GM11168 (cell line): ENCODE results near the gene SEC22C.
"Not testable (repeated sequence)": the region's sequence is repeated elsewhere in the genome, so short reads cannot be mapped to it uniquely, and the experiment has no call there.

Source experiments
- in situ Hi-C: fragments of 300-500 bp; cut with MboI; formaldehyde crosslinking; loops from one replicate; pipeline ENCODE4 v1.12.0; 2022; ENCODE audit warnings: low sequenced_read_pairs; ENCODE audit not compliant: unreplicated experiment

The SEC22C gene, protein sequence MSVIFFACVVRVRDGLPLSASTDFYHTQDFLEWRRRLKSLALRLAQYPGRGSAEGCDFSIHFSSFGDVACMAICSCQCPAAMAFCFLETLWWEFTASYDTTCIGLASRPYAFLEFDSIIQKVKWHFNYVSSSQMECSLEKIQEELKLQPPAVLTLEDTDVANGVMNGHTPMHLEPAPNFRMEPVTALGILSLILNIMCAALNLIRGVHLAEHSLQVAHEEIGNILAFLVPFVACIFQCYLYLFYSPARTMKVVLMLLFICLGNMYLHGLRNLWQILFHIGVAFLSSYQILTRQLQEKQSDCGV

DNA sequence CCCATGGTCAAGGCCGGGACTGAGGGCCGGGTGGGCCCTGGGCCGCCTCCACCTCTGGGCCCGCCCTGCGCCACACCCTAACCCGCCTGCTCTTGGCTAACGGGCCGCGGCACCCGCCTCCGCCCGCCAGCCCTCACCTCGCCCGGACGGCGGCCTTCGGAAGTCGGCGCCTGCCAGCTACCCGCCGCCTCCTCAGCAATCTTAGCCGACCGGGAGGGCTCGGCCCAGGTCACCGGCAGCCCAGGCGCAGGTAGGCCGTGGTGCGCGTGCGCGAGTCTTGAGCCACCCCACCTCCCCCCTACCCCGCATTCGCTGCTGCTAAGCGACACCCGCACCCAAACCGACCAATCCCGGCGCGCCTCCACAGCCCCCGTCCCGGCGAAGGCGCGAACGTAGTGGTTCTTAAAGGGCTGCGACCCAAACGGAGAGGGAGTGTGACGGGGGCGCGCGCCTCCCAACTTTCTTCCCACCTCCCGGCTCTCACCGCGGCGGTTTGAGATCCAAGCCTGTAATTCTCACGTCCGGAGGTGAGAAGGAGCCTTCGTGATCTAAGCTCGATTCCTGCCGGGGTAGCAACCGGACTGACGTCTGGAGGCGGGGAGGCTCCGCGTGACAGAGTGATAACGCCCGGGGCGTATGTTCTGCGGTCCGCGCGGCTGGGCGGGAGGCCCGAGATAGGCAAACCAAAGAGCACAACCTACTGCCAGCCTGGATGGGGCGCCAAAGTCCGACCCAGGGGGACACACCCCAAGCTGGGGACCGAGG lies at the start of gene SEC22C:
Gene SEC22C, minus strand, starts transcription at position 259 of the 765 bp plus-strand sequence. CDS start 12,921 bp downstream, outside the sequence.
- in situ Hi-C loops = no loop called here

DNA sequence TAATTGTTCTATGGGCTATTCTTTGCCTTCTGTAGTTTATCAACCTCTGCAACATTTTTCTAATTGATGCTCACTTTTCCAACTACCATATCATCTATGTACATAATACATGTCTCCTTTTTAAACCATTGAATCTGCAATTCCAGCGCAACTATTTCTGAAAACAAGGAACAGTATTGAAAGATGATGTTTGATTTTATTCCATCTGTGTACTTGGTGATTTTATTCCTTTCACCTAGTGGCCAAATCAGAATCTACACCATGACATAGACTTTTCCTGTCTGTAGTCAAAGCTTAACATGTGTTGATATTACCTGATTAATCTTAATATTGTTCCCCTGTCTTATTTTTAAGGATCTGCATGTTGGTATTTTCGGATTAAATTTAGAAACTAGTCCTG lies 31.7 kb upstream of the SEC22C start:
- in situ Hi-C loops = no loop called here

DNA sequence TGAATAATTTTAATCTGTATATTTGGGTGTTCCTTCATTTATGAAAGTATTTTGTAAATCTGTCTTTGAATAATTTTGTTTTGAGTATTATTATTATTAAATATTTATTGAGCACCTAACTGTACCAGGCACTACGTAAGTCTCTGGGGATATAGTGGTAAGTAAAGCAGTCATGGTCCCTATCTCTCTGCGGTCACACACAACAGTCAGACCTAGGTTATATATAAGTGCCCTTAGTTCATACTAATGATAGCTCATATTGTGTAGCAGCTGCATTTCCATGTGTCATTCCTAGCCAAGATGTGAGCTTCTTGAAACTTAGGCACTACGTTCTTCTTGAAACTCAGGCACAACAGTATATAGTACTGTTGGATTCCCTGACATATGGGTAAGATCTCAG lies 31.2 kb upstream of the SEC22C start:
- in situ Hi-C loops = no loop called here

DNA sequence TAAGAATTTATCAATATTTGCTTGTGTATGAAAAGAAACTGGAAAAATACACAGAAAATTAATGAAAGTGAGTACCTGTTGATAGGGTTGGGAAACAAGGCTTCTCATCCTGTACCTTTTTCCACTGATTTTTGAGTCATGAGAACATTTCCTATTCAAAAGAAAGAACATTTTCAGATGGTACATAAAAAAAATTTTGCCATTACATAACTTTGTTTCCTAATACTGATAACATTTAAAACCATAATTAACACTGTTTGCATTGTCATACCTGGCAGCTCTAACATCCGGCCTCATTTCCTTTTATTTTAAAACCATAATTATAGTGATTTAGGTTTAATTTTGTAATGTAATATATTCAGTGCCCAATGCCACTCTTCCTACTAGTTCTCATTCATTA lies 30.4 kb upstream of the SEC22C start:
- in situ Hi-C loops = no loop called here

DNA sequence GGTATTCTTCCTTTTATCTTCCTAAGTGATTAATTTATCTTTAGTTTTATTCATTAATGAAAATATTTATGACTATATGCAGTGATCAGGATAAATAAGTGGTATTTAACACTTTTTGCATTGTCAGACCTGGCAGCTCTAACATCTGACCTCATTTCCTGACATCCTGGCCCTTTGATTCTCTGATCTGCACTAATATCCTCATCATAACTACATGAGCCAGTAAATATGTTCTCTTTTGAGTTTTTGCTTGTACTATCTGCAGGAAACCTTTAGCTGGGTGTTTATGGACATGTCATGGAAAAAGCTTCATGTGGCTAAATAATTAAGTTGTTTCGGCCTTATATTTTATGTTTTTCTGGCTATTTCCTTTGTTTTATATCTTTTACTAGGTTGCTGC lies 29.2 kb upstream of the SEC22C start:
- in situ Hi-C loops = no loop called here

DNA sequence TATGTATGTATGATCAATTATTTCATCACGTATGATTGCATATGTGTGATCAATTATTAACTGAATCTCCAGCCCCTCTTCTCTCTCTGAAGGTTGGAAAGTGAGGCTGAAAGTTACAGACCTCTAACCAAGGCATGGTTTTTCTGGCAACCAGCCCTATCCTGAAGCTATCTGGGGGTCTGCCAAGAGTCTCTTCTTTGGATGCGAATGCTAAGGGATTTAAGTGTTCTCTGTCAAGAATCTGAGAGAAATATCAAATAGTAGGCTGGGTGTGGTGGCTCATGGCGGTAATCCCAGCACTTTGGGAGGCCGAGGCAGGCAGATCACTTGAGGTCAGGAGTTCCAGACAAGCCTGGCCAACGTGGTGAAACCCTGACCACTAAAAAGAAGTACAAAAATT lies 26.8 kb upstream of the SEC22C start:
- in situ Hi-C loops = no loop called here

DNA sequence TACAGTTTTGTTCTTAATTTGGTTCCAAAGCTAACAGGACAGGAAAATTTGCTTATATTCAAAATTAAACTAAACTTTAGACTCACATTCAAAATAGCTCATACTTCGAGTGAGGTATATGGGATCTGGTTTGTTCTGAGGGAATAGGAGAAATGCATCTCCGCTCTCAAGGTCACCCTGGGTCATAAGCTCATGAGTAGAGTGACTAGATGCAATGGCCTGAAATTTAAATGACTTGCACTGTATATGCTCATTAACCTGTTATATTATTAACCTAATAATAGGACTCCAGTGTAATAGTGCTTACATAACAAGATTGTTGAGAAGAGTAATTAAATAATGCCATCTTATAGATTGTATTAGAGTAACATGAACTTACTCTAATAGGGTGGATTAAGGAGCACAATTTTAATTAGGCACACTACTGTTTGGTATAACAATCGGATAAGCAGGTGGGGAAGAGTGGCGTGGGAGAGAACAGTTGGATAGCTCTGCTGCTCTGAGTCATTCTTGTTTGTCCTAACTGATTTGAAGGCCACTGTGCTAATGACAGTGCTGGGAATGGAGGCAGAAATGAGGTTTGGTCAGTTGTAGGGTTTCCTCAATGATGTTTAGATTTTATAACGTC lies 23.9 kb upstream of the SEC22C start:
- in situ Hi-C loops = no loop called here

DNA sequence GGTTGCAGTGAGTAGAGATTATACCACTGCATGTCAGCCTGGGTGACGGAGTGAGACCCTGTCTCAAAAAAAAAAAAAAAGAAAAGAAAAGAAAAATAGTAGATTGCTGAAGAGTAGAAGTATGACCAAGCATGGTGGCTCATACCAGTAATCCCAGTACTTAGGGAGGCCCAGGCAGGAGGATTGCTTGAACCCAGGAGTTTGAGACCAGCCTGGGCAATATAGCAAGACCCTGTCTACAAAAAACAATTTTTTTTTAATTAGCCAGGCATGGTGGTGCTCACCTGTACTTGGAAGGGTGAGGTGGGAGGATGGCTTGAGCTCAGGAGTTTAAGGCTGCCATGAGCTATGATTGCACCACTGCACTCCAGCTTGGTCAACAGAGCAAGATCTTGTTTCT lies 21.2 kb upstream of the SEC22C start:
- in situ Hi-C loops = no loop called here

DNA sequence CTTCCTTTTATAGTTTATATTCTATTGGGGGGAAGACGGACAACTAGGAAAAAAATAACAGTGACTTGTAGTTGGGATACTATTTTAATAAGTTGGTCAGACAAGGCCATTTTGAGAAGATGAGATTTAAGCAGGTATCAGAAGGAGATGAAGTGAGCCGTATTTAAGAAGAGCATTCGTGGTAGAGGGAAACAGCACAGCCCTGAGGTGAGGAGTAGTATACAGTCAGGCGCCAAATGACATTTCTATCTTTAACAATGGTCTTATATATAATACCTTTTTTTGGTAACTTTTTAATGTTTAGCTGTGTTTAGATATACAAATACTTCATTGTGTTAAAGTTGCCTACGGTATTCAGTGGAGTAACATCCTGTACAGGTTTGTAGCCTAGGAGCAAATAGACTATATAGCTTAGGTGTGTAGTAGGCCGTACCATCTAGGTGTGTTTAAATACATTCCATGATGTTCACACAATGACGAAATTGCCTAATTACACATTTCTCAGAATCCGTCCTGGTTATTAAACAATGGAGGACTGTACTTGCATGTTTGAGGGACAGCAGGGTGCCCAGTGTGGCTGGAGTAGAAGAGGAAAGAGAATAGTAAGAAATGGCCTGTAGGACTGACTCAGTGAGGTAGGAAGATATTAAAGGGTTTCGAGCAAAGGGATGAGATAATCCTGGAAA lies 20.3 kb upstream of the SEC22C start:
- in situ Hi-C loops = no loop called here

DNA sequence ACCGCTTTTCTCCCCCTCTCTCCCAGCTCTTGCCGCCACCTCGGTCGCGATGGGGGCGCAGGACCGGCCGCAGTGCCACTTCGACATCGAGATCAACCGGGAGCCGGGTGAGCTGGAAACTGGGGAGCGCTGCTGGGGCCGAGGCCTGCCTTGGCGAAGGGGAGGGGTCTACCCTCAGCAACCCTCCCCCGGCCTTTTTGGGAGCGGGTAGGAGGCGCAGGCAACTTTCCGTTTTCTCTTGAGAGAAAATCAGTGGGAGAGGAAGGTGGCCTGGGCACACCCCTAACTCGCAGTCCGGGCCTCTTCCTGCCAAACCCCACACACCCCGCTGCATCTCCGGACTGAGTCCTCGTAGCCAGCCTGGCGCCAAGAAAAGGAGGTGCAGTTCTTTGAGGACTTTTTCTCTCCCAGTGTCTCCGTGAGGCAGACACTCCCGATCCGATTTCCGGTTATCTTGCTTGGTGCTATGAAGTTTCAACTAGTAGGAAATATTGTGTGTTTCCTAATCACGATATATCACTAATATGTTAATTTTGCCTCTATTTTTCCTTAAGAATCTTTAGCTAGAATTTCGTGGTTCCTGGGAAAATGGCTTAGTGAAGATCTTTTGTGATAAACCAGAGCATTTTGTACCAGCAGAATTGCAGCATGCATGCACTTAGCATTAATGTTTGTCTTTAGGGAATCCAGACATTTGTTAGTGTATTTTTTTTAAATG lies 19.4 kb upstream of the SEC22C start:
- in situ Hi-C loops = no loop called here

DNA sequence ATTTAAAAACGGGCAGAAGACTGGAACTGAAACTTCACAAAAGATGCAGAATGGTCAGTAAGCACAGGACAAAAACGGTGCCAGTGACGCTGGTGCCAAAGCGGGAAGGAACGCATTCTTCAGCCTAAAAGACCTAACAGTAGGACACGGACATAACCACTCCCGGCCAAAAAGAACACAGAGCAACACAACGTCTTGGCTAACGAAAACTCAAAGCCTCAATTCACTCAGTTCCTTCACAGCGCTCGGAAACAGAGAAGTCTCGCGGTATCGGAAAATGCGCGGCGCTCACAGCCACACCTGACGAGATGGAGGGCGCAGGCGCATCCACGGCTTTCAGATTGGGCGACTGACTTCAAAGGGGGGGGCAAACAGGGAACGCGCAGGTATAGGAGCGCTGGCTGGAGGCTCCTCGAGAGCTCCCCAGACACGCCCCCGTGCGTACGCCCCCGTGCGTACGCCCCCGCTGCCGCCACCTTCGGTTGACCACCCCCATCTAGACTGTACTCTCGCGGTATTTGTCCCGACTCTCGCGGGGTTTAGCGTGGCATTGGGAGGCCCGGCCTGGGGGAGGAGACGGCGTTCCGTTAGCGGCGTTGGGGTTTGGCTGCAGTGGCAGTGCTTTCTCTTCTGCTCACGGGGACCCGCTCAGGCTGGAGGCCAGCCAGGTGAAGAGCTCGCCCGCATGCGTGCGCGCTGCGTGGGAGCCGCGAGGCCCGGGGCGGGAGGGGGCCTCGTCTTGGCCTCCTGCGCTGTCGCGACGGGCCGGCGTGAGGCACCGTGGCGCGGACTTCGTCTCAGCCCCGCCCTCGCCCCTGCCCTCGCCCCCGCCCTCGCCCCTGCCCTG lies 18.6 kb upstream of the SEC22C start, which contains the start of gene NKTR:
Gene NKTR, plus strand, starts transcription at position 576 of the 847 bp plus-strand sequence. CDS start 321 bp downstream, outside the sequence.
- in situ Hi-C loops = no loop called here

DNA sequence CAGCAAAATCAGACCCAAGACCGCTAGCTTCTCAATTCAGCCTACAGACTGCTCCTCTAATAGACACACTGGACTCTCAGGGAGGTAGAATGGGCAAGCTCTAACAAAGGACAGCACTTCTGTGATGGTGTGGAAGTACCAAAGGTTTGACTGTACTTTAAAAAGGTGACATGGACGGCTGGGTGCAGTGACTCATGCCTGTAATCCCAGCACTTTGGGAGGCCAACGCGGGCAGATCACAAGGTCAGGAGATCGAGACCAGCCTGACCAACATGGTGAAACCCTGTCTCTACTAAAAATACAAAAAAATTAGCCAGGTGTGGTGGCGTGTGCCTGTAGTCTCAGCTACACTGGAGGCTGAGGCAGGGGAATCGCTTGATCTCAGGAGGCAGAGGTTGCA lies 15.3 kb upstream of the SEC22C start:
- in situ Hi-C loops = not testable (repeated sequence)

DNA sequence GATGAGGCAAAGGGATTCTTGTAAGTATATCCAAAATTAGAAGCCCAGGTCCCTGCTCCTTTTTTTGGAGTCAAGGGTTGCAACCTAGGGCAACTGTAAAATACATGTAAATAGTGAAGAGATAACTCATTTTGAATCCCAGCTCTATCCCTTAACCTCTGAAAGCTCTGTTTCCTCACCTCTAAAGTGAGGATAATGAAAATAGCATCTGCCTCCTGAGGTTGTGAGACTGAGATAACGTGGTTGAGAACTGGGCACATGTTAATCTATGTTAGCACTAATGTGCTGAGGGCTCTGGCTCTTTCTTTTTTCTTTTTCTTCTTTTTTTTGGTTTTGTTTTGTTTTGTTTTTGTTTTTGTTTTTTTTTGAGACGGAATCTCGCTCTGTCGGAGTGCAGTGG lies 13.9 kb upstream of the SEC22C start:
- in situ Hi-C loops = no loop called here

DNA sequence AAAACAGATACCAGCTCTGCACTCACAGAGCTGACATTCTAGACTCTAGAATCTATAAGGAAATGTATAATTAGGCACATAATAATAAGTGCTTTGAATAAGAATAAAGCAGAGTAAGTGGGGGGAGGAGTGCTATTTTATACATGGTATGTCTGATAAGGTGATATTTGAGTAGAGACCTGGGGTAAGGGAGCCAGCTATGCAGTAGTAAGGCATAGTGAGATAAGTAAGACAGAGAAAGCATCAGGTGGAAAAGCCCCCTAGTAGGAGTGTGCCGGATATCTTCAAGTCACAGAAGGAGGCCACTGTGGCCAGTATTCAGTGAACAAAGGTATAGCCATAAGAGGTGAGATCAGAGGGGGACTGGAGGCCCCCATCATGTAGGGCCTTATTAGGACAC lies 11.9 kb upstream of the SEC22C start:
- in situ Hi-C loops = no loop called here

DNA sequence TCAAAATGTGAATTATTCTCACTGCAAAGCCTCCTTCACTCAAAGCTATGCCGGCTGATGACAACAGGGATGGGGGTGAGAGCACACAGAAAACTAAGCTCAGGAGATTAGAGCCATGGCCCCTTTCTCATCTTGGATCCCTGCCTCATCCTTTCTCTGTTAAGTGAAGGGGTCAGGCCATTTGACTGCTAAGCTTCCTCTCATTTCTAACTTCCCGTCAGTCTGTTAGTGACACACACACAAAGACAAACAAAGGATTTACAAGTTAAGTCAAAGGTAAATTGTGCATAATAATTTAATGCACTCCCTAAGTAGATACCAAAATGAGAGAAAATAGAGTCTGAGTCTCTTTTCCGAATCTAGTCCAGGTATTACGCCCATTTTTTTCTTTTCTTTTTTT lies 10.0 kb upstream of the SEC22C start:
- in situ Hi-C loops = no loop called here

DNA sequence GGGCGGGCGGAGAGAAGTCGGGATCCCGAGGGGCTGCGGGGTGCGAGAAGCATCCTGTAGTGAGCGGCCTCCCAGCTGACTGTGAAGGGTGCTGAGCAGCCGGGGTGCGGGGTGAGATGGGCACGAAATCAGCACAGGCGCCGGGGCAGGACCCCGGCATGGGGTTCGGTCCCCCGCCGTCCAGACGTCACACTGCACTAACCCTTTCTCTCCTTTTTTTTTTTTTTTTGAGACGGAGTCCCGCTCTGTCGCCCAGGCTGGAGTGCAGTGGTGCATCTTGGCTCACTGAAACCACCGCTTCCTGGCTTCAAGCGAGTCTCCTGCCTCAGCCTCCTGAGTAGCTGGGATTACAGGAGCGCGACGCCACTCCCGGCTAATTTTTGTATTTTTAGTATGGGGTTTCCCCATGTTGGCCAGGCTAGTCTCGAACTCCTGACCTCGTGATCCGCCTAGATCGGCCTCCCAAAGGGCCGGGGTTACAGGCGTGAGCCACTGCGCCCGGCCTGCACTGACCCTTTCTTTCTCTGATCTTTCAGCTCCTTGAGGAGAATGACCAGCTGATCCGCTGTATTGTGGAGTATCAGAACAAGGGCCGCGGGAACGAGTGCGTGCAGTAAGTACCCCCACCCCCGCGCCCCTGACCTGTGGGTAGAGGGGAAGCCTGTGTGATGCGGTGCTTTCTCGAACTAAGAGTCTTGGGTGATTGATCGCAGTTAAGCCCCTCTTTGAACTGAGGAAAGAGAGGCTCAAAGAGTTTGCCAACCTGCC lies 9.4 kb upstream of the SEC22C start:
- in situ Hi-C loops = no loop called here

DNA sequence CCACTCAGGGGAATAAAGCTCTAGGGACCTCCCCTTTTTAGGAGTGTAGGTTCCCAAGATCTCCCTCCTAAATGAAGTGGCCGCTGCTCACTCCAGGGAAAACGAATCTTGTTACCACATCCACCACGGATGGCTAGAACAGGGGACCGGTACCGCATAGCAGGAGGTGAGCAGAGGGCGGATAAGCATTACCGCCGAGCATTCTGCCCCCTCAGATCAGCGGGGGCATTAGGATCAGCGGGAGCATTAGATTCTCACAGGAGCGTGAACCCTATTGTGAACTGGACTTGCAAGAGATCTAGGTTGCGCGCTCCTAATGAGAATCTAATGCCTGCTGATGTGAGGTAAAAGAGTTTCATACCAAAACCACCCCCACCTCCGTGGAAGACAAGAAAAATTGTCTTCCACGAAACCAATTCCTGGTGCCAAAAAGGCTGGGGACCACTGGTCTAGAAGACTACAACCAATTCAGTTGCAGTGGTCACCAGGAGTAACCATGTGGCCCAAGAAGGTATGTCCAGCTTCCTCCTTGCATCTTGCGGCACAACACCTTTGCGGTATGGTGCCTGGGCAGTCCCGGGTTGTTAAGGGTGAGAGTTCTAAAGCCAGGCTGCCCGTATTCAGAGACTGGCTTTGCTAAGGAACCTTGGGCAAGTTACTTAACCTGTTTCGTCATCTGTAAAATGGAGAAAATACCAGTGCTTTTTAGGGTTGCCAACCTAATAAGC lies 7.8 kb upstream of the SEC22C start:
- in situ Hi-C loops = no loop called here

DNA sequence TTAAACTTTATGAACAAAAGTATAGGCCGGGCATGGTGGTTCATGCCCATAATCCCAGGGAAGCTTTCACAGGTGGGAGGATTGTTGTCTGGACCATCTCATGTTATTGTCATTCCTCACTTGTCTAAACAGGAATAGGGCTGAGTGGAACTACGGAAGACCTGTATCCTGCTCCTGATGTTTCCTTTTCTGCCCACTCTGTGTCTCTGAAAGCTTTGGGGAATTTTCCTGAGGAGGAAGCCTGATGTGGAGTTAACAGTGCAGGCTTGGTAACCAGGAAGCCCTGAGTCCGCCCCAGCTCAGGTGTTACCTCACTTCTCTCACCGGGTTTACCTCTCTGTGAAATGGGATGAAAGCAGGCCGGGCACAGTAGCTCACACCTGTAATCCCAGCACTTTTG lies 6.9 kb upstream of the SEC22C start:
- in situ Hi-C loops = no loop called here
